Fibroblast of skin of scalp (primary cell): ENCODE measurements around the gene AXDND1.
"Not testable (repeated sequence)": the region's sequence is repeated elsewhere in the genome, so short reads cannot be mapped to it uniquely, and the experiment has no call there.

Experiments
- DNase-seq: peaks from one replicate; pipeline ENCODE4 v3.0.0-alpha.2; 2013

The AXDND1 gene

GRCh38 chr1:179366093-179366800 lies 476 bp downstream of the AXDND1 start:
- peak; percentile 12 for DNase-seq

GRCh38 chr1:179369751-179370341 lies 4.1 kb downstream of the AXDND1 start:
- DNase-seq: peak; percentile 73

GRCh38 chr1:179372160-179372559 lies 6.4 kb downstream of the AXDND1 start:
- no peak for DNase-seq

- DNase-seq: no peak
Measured at GRCh38 chr1:179376223-179376622, 10.5 kb downstream of the AXDND1 start.

GRCh38 chr1:179380299-179380698 lies 14.5 kb downstream of the AXDND1 start:
- no peak for DNase-seq

GRCh38 chr1:179384027-179384426 lies 18.3 kb downstream of the AXDND1 start:
- DNase-seq: no peak

- no peak for DNase-seq
Measured at GRCh38 chr1:179385510-179385909, 19.7 kb downstream of the AXDND1 start.

DNA sequence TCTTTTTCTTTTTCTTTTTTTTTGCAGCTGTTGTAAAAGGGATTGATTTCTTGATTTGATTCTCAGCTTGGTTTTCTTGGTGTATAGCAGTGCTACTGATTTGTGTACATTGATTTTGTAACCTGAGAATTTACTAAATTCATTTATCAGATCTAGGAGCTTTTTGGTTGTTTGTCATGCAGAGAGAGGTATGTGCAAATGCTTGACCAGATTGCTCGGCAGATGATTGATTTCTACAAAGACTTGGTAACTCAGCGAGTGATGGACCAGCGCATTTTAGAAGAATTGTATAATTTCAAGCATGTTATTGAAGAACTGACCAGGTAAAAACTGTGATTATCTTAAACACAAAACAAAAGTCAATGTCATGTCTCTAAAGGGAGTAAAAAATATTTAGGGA lies 27.9 kb downstream of the AXDND1 start:
- no peak for DNase-seq

GRCh38 chr1:179399399-179399798 lies 33.6 kb downstream of the AXDND1 start:
- not testable (repeated sequence) for DNase-seq

GRCh38 chr1:179417760-179418159 lies 52.0 kb downstream of the AXDND1 start:
- DNase-seq: not testable (repeated sequence)

DNA sequence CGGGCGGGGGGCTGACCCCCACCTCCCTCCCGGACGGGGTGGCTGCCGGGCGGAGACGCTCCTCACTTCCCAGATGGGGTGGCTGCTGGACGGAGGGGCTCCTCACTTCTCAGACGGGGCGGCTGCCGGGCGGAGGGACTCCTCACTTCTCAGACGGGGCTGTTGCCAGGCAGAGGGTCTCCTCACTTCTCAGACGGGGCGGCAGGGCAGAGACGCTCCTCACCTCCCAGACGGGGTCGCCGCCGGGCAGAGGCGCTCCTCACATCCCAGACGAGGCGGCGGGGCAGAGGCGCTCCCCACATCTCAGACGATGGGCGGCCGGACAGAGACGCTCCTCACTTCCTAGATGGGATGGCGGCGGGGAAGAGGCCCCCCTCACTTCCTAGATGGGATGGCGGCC lies 52.9 kb downstream of the AXDND1 start:
- DNase-seq: not testable (repeated sequence)

- DNase-seq: no peak
Measured at GRCh38 chr1:179424610-179425009, 58.8 kb downstream of the AXDND1 start.

DNA sequence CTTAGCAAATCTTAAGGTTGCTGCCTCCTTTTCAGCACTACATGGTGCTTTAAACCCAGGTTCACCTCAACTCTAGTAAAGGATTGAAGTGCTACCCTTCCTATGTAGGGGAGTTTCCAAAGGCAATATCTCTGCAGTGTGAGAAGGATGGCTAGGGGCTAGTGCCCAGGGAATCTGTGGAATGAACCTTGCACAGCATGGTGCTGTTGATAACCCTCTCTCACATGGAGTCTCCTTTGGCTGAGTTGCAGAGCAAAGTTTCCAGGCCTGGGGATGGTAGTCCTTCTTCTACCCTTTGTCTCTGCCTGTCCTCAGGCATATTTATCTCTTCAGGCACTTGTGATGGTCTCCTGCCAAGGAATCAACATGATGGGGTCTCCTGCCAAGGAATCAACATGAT lies 59.4 kb downstream of the AXDND1 start:
- no peak for DNase-seq

DNA sequence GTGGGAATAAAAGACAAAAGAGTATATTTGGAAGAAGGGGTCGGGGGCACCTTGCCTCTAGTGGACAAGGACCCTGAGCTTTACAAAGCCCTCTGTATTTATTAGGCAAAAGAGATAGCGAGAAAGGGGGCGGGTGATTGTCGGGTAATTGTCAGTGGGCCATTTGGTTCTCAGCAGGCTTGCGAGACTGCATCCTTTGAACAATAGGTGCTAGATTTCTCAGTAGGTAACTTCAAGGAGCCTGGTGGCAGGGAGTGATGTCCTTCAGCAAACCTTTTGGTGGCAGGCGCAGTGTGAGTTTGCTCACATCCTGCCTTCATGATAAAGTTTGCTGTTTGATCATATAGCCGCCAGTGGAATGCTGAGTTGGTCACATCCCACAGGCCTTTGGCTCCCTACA lies 71.4 kb downstream of the AXDND1 start:
- no peak for DNase-seq

DNA sequence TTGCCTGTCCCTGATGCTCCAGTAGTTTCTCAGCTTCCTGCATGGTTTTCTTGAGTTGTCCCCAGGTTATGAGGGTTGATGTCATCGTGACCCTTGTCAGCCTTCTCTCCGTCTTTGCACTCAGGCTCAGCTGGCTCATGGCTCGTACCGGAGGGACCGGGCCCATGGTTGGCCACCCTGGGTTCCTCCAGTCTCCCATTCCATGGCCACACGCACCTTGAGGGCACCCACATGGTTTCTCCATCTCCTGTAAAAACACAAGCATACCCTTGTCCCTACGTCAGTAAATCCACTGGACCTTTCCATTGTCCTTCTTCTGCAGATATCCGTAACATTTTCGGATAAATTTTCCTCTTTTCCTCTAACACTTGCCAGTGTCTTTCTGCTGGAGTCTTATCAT lies 73.9 kb downstream of the AXDND1 start:
- DNase-seq: not testable (repeated sequence)

DNA sequence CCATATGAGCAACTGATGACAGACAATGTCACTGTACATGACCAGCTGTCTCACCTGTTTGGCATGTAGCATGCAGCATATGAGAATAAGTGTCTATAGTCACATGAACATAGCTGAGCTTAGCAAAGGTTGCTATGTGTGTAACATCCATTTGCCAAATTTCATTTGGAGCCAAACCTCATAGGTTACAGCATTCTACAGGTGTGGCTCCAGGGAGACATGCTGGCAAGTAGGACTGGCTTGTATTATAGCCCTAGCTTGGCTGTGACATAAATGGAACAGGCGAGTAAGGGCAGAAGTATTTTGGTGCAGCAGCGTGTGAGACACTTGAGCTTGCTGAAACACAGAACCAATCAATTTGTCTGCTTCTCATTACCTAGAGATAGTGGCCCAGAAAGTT lies 74.5 kb downstream of the AXDND1 start:
- not testable (repeated sequence) for DNase-seq

DNA sequence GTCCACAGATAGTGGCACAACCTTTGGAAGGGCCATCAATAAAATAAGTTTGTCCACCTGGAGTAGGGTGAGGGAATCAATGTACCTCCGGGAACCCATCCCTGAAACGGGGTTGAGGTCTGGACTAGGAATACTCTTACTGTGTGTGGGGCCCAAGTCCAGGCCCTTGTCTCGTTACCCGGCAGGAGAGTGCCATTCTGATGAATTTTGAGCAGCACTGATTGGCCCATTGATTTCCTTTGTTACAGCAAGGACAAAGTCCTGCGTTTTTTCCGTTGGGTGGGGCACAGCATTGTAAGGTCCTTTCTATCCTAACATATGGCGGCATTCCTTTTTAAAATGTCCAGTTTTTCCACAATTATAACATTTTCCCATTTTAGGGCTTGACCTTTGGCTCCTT lies 75.2 kb downstream of the AXDND1 start:
- no peak for DNase-seq

GRCh38 chr1:179441501-179441900 lies 75.7 kb downstream of the AXDND1 start:
- DNase-seq: no peak

DNA sequence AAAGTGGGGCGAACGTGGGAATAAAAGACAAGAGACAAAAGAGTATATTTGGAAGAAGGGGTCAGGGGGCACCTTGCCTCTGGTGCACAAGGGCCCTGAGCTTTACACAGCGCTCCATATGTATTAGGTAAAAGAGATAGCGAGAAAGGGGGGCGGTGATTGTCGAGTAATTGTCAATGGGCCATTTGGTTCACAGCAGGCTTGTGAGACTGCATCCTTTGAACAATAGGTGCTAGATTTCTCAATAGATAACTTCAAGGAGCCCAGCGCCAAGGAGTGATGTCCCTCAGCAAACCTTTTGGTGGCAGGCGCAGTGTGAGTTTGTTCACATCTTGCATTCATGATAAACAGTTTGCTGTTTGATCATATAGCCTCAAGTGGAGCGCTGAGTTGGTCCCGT lies 77.1 kb downstream of the AXDND1 start:
- DNase-seq: not testable (repeated sequence)

DNA sequence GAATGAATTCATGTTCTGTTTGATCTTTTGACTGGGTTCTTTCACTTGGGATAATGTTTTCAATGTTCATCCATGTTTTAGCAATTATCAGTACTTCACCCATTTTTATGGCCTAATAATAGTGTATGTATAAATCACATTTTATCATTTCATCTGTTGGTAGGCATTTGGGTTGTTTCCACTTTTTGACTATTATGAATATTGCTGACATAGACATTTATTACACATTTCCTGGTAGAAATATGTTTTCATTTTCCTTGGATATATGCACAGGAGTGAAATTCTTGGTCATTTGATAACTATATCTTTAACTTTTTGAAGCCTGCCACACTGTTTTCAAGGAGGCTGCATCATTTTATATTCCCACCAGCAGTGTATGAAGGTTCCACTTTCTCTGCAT lies 79.8 kb downstream of the AXDND1 start:
- DNase-seq: no peak

DNA sequence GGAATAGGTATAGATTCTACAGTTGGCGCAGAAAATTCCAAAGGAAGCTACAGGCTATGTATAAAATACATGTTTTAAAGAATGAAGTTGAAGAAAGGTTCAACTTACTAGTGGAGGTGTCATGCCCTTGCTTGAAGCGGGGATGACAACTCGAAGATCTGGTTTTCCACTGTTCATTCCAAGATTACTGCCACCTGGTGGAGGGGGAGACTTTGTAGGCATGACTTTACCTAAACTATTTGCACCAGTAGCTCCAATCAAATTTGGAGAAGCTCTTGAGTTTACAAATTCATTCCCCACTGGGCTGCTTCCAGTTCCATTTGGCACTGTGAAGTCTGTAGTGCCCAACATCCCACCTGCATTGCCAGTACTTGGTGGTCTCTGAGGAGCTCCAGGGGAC lies 81.7 kb downstream of the AXDND1 start:
- no peak for DNase-seq

- no peak for DNase-seq
Measured at GRCh38 chr1:179448437-179449149, 82.8 kb downstream of the AXDND1 start.

GRCh38 chr1:179459606-179460206 lies 93.9 kb downstream of the AXDND1 start:
- not testable (repeated sequence) for DNase-seq
